ENCODE data around the gene ZBTB46. TPM values are rescaled to one million over a fixed set of nuclear protein-coding genes. Genes with fewer than 3 reads are reported as not detected.
A peak's percentile ranks its signal among the peaks of the same experiment; 100 is the strongest.

Gene ZBTB46
- total RNA-seq, 4 donors from 2014 or later: 15.9 to 39.9 (median 27.7) TPM

- H3K36me3 ChIP-seq: peaks cover 8 to 28% of the 10 kb centered on the region in 2 donors
- peaks cover 18 to 20% of the 10 kb centered on the region in 2 donors for H3K4me1 ChIP-seq
- H3K27ac ChIP-seq: peak overlapping the region in 2 of 3 donors; percentile 15 to 80
- no peaks in the 10 kb centered on the region for H3K9me3 ChIP-seq
- no peaks in the 10 kb centered on the region for H3K27me3 ChIP-seq
- WGBS, 2 donors: 35 to 36% methylated on average over 35 to 42 of the region's 67 CpGs
- TF ChIP-seq POLR2A (IDR thresholded peaks at IDR 0.05) (no peak), CTCF (IDR thresholded peaks at IDR 0.05) (no peak)
- no peak for DNase-seq
- H3K4me3 ChIP-seq (replicated peaks in 1 of 3): peak overlapping the region; percentile 80 to 93 (median 88)
- intact Hi-C loops (cut with DNase I): no loop called here
Observed at GRCh38 chr20:63708301-63709148, 122.5 kb downstream of the ZBTB46 start.

- Histone ChIP-seq H3K4me3 (replicated peaks in 1 of 3) (peak within 1 kb of the TSS; percentile 80 to 93 (median 88)), H3K4me1 (peaks cover 18 to 20% of the 10 kb centered on the region in 2 donors), H3K36me3 (peaks cover 8 to 27% of the 10 kb centered on the region in 2 donors), H3K27ac (peak within 1 kb of the TSS; percentile 59 to 80 (median 76)), H3K9me3 (no peaks in the 10 kb centered on the region), H3K27me3 (no peaks in the 10 kb centered on the region)
- TF ChIP-seq CTCF (IDR thresholded peaks at IDR 0.05) (peak in 1 of 6 experiments; percentile 17), POLR2A (IDR thresholded peaks at IDR 0.05) (peak in 1 of 2 donors; percentile 62)
- no CpG with 5 or more reads among the region's 98 CpGs for WGBS, 2 donors
- intact Hi-C loops (cut with DNase I): no loop called here
- peak; percentile 87 to 89 for DNase-seq
Observed at GRCh38 chr20:63707558-63708300, 123.3 kb downstream of the ZBTB46 start, which contains the start of the genes ARFRP1 and ZGPAT. Gene ARFRP1, minus strand, starts transcription at chr20:63707976. Its CDS starts 885 bp downstream, at chr20:63707091. Gene ZGPAT, plus strand, starts transcription at chr20:63708039. Its CDS starts 542 bp downstream, at chr20:63708581.

- H3K4me3 ChIP-seq (replicated peaks in 1 of 3): peak overlapping the region; percentile 80 to 93 (median 88)
- peak; percentile 42 for DNase-seq
- no peaks in the 10 kb centered on the region for H3K9me3 ChIP-seq
- TF ChIP-seq CTCF (IDR thresholded peaks at IDR 0.05) (peak in 3 of 6 experiments; percentile 17 to 28 (median 20)), POLR2A (IDR thresholded peaks at IDR 0.05) (no peak)
- H3K4me1 ChIP-seq: peaks cover 18 to 20% of the 10 kb centered on the region in 2 donors
- H3K36me3 ChIP-seq: peaks cover 4 to 20% of the 10 kb centered on the region in 2 donors
- peak overlapping the region; percentile 59 to 80 (median 76) for H3K27ac ChIP-seq
- 13% methylated on average over 15 to 29 of the region's 56 CpGs for WGBS, 2 donors
- intact Hi-C loops (cut with DNase I): no loop called here
- H3K27me3 ChIP-seq: no peaks in the 10 kb centered on the region
Observed at GRCh38 chr20:63706852-63707557, 124.1 kb downstream of the ZBTB46 start.

GRCh38 chr20:63706027-63706695 lies 124.9 kb downstream of the ZBTB46 start:
- TF ChIP-seq CTCF (IDR thresholded peaks at IDR 0.05): no peak
- no peak for TF ChIP-seq POLR2A (IDR thresholded peaks at IDR 0.05)
- DNase-seq: no peak
- H3K27ac ChIP-seq: peak overlapping the region in 1 of 3 donors; percentile 28
- H3K36me3 ChIP-seq: peaks cover 0 to 19% of the 10 kb centered on the region in 2 donors
- intact Hi-C loops (cut with DNase I): no loop called here
- peak overlapping the region in 1 of 3 donors; percentile 88 for H3K4me3 ChIP-seq (replicated peaks in 1 of 3)
- WGBS, 2 donors: 79 to 83% methylated on average over 12 of the region's 12 CpGs
- no peaks in the 10 kb centered on the region for H3K27me3 ChIP-seq
- peaks cover 18 to 20% of the 10 kb centered on the region in 2 donors for H3K4me1 ChIP-seq
- H3K9me3 ChIP-seq: no peaks in the 10 kb centered on the region

Measured in thyroid gland (tissue), 4 donors.